ENCODE results near the gene TUBA3D.
"Not testable (repeated sequence)": the region's sequence is repeated elsewhere in the genome, so short reads cannot be mapped to it uniquely, and the experiment has no call there.

TUBA3D gene

GRCh38 chr2:131475831-131476230 lies at the start of gene TUBA3D:
Gene TUBA3D, plus strand, starts transcription at chr2:131476119. Its CDS starts 81 bp downstream, at chr2:131476200.
- no peak for DNase-seq (ENCODE audit: low read depth in 2 of 2)

GRCh38 chr2:131426727-131427126 lies 49.2 kb upstream of the TUBA3D start:
- DNase-seq (ENCODE audit: low read depth in 2 of 2), result no peak

GRCh38 chr2:131431336-131431735 lies 44.6 kb upstream of the TUBA3D start:
- no peak for DNase-seq (ENCODE audit: low read depth in 2 of 2)

- not testable (repeated sequence) for DNase-seq (ENCODE audit: low read depth in 2 of 2)
These were observed 35.0 kb upstream of the TUBA3D start for GRCh38 chr2:131440742-131441468.

- DNase-seq (ENCODE audit: low read depth in 2 of 2), result not testable (repeated sequence)
These were observed 31.0 kb upstream of the TUBA3D start for GRCh38 chr2:131444736-131445514.

DNA sequence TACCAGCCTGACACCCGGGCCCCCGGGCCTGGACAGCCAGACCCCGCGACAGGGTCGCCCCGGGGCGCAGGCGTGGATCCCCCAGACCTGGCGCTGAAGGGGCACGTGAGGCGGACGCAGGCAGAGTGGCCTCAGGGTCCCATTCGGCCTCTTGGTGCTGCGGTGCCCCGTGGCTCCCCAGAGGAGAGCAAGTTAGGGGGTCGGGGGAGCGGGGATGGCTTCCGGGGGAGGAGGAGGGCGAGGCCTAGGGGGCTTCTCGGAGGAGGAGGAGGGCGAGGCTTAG lies 30.5 kb upstream of the TUBA3D start:
- DNase-seq (ENCODE audit: low read depth in 2 of 2), result not testable (repeated sequence)

GRCh38 chr2:131445896-131446295 lies 30.0 kb upstream of the TUBA3D start:
- no peak for DNase-seq (ENCODE audit: low read depth in 2 of 2)

DNA sequence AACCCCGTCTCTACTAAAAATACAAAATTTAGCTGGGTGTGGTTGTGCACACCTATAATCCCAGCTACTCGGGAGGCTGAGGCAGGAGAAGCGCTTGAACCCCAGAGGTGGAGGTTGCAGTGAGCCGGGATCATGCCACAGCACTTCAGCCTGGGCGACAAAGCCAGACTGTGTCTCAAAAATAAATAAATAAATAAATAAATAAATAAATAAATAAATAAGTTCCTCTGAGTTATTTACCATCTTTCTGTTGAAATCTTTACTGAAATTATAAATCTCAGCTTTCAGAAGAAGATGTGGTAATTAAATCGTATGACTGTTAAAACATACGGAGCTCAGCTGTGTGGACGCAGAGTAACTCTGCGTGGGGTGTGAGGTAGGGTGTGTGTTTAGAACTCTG lies 27.9 kb upstream of the TUBA3D start:
- DNase-seq (ENCODE audit: low read depth in 2 of 2), result not testable (repeated sequence)

DNA sequence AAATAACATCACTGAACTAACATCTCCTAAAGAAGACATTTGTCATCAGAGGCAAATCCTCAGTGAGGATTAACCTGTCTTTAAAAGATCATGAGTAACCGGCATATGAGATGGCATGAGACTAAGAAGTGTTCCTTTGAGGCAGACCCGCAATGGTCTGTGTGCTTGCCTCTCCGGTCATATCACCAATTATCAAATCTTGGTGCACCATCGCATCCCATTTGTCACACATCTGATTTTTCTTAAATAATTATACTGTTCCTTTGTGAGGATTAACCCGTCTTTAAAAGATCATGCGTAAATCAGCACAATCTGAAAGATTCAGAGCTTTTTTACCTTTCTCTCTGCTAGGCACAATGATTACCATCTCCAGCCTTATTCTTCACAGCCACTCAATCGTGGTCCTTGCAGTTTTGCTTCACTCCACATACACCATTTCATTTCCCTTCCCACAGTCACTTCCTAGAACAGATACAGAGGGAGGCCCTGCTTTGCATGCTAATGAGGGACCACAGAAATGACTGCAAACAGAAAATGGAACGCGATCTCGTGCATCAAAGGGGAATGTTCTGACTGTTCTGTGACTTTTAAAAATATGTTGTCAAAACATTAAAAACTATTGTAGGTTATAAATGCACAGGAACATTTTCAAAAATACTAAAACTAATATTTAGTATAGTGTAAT lies 24.5 kb upstream of the TUBA3D start:
- DNase-seq (ENCODE audit: low read depth in 2 of 2), result not testable (repeated sequence)

DNA sequence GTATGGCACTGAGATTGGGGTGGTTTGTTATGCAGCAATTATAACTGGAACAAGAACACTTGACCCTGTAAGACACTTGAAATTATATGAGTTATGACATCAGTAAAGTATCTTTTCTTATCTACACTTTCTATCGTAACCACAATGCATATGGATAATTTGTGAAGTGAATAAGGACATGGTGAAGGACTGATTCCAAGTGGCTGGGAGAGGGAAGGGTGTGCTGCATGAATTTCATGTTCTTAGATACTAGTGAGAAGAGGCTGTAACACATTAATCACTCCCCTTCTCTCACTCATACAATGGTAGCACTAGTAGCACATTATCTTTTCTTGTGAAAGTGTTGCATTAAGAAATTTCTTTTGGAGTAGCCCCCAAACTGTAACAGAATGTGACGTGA lies 21.0 kb upstream of the TUBA3D start:
- DNase-seq (ENCODE audit: low read depth in 2 of 2), result not testable (repeated sequence)

DNA sequence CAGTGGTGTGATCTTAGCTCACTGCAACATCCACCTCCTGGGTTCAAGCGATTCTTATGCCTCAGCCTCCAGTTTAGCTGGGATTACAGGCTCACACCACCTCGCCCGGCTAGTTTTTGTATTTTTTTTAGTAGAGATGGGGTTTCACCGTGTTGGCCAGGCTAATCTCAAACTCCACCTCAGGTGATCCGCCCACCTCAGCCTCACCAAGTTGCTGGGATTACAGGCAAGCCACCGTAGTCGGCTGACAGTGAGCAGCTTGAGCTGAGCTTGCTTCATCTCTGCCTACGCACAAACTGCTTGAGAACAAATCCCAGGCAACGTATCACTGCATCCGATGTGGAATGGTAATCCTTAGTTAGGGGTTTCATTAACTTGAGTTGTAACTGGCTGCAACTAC lies 8.2 kb upstream of the TUBA3D start:
- not testable (repeated sequence) for DNase-seq (ENCODE audit: low read depth in 2 of 2)

GRCh38 chr2:131470944-131471343 lies 5.0 kb upstream of the TUBA3D start:
- not testable (repeated sequence) for DNase-seq (ENCODE audit: low read depth in 2 of 2)

DNA sequence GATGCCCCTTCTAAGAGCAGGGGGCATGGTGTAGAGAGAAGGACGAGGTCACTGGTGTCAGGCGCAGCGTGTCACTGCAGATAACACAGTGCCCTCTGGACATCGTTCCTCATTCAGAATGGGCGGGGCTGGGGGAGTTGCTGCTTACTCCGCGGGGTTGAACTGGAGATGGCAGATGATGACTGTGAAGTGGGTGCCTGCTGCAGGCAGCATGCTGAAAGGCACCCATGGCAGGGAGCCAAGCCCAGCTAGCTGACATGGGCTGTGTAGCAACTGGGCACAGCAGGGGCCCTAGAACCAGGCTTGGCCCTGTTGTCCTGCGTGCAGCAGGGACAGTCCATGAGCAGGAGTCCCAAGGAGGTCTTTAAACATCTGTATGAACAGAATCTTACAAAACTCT lies 4.3 kb upstream of the TUBA3D start:
- DNase-seq (ENCODE audit: low read depth in 2 of 2), result not testable (repeated sequence)

DNA sequence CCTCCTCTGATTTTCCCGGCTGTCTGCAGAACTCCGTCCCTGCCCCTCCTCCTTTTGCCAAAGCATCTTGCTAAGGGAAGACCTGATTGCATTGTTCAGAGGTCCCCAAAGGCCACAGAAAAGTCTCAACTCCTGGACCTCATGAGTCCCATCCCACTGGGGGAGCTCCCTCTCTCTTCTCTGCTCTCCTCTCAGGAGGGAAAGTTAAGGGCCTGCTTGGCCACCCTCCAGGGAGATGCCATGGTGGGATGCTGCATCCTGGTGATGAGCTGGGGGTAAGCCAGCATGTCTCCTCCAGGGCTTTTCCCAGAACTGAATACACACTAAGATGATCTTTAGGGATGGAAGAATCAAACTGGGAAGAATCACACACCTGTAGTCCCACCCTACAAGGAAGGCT lies 2.7 kb upstream of the TUBA3D start:
- not testable (repeated sequence) for DNase-seq (ENCODE audit: low read depth in 2 of 2)

DNA sequence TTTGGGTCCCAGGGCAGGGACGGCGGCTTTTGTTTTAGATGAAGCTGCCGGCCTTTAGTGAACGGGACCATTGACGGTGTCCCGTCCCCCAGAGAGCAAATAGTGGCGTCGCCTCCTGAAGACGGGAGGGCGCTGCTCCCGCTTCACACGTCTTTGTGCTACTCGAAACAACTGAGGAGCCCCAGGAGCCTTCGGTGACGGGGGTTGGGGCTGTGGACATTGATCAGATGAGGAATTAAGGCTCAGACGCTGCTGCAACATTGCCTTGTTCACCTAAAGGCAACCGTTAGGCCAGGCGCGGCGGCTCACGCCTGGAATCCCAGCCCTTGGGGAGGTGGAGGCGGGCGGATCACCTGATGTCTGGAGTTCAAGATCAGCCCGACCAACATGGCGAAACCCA lies 444 bp downstream of the TUBA3D start:
- DNase-seq (ENCODE audit: low read depth in 2 of 2), result not testable (repeated sequence)

GRCh38 chr2:131477227-131477626 lies 1.3 kb downstream of the TUBA3D start:
- not testable (repeated sequence) for DNase-seq (ENCODE audit: low read depth in 2 of 2)

DNA sequence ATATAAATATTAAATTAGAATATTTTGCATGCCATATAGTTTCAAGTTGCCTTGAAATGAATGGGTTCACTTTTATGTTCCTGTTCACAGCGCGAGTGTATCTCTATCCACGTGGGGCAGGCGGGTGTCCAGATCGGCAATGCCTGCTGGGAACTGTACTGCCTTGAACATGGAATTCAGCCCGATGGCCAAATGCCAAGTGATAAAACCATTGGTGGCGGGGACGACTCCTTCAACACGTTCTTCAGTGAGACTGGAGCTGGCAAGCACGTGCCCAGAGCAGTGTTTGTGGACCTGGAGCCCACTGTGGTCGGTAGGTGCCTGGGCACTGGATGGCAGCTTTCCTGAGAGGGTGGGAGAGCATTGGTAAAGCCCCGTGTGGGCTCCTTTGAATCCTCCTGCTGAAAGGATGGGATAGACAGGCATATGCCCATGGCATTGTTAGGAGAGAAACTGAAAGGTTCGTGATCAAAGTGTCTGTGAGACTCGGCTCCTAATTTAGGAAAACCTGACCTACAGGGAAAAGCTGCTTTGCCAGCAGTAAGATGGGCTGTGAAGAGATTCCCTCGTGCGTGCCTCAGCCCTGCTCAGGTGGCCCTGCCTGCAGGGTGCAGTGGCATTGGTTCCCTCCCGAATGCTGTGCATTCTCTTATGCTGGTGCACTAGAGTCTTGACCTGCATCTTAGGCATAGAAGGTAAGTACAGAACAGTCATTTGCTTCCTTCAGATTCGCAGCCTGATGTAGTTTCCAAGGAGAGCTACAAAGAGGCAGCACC lies 2.3 kb downstream of the TUBA3D start:
- DNase-seq (ENCODE audit: low read depth in 2 of 2), result not testable (repeated sequence)

- DNase-seq (ENCODE audit: low read depth in 2 of 2), result not testable (repeated sequence)
These were observed 3.0 kb downstream of the TUBA3D start for GRCh38 chr2:131478850-131479461.

- DNase-seq (ENCODE audit: low read depth in 2 of 2), result not testable (repeated sequence)
These were observed 4.4 kb downstream of the TUBA3D start for GRCh38 chr2:131480351-131480750.

DNA sequence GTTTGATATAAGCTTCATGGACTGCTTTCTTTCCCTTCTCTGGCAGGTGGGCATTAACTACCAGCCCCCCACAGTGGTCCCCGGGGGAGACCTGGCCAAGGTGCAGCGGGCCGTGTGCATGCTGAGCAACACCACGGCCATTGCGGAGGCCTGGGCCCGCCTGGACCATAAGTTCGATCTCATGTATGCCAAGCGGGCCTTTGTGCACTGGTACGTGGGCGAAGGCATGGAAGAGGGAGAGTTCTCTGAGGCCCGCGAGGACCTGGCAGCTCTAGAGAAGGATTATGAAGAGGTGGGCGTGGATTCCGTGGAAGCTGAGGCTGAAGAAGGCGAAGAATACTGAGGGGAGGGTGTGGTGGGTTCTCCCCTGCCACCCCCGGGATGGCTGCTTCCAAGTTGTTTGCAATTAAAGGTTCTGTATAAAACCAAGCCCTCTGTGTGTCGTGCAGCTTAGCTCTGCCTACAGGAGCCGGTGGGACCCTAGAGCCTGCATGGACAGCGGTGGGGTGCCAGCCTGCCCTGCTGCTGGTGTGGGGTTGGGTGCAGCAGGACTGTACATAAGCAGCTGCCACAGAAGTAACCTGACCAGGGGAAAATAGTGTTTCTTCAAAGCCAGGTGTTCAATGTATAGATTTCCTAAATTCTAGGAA lies 6.7 kb downstream of the TUBA3D start:
- not testable (repeated sequence) for DNase-seq (ENCODE audit: low read depth in 2 of 2)

Measured in fibroblast of skin of left biceps (primary cell).